ENCODE data around the gene GRM8. TPM values are rescaled to one million over a fixed set of nuclear protein-coding genes. Genes with fewer than 3 reads are reported as not detected.

The GRM8 gene
- total and polyA plus RNA-seq, 2 donors from 2014 or later = 3.2 TPM; not detected in 1

GRCh38 chr7:126657599-126658358 is 595.0 kb downstream of the GRM8 start:
- Histone ChIP-seq H3K27ac (ENCODE audit: low read depth in 2 of 2, low read length in 2 of 2) (no peak overlapping the region), H3K9ac (ENCODE audit: low read length in 3 of 3) (no peak overlapping the region), H3K4me3 (ENCODE audit: low read length in 3 of 3) (no peak overlapping the region), H3K27me3 (ENCODE audit: control insufficient read depth, insufficient read depth, low read length) (no peaks in the 10 kb centered on the region), H3K36me3 (ENCODE audit: control insufficient read depth in 2 of 3, insufficient read depth in 3 of 3, low read length in 3 of 3) (no peaks in the 10 kb centered on the region), H3K4me1 (ENCODE audit: control insufficient read depth in 2 of 3, insufficient read depth in 2 of 3, low read depth in 1 of 3, low read length in 3 of 3) (no peaks in the 10 kb centered on the region), H3K9me3 (ENCODE audit: control insufficient read depth in 2 of 3, insufficient read depth in 1 of 3, low read length in 3 of 3) (no peaks in the 10 kb centered on the region)
- intact Hi-C loops (cut with DNase I) = no loop called here
- DNase-seq = peak in 2 of 5 donors; percentile 5 to 6
- no peak for TF ChIP-seq CTCF (IDR thresholded peaks at IDR 0.05; ENCODE audit: borderline replicate concordance, extremely low read depth, insufficient read depth)
- no peak for FAIRE-seq

- H3K27ac ChIP-seq (ENCODE audit: low read depth in 2 of 2, low read length in 2 of 2) = no peak overlapping the region
- intact Hi-C loops (cut with DNase I) = no loop called here
- no peaks in the 10 kb centered on the region for H3K4me1 ChIP-seq (ENCODE audit: control insufficient read depth in 2 of 3, insufficient read depth in 2 of 3, low read depth in 1 of 3, low read length in 3 of 3)
- no peak overlapping the region for H3K9ac ChIP-seq (ENCODE audit: low read length in 3 of 3)
- no peaks in the 10 kb centered on the region for H3K27me3 ChIP-seq (ENCODE audit: control insufficient read depth, insufficient read depth, low read length)
- DNase-seq (no peak), FAIRE-seq (no peak)
- no peak for TF ChIP-seq CTCF (IDR thresholded peaks at IDR 0.05; ENCODE audit: borderline replicate concordance, extremely low read depth, insufficient read depth)
- no peaks in the 10 kb centered on the region for H3K36me3 ChIP-seq (ENCODE audit: control insufficient read depth in 2 of 3, insufficient read depth in 3 of 3, low read length in 3 of 3)
- no peak overlapping the region for H3K4me3 ChIP-seq (ENCODE audit: low read length in 3 of 3)
- H3K9me3 ChIP-seq (ENCODE audit: control insufficient read depth in 2 of 3, insufficient read depth in 1 of 3, low read length in 3 of 3) = no peaks in the 10 kb centered on the region
Observed at GRCh38 chr7:126657137-126657536, 595.6 kb downstream of the GRM8 start.

DNA sequence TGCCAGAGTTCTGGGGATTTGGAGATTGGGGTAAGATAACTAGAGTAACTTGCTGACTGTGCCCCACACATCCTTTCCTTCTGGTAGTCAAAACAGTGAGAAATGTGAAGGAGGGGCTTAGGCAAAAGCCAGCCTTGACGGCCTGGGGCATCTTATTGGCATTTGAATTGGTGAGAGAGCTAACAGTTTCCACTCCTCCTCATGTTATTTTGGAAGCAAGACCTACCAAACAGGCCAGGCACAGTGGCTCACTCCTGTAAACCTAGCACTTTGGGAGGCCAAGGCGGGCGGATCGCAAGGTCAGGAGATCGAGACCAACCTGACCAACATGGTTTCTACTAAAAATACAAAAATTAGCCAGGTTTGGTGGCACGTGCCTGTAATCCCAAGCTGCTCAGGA is 596.6 kb downstream of the GRM8 start:
- TF ChIP-seq CTCF (IDR thresholded peaks at IDR 0.05; ENCODE audit: borderline replicate concordance, extremely low read depth, insufficient read depth) = no peak
- Histone ChIP-seq H3K9ac (ENCODE audit: low read length in 3 of 3) (no peak overlapping the region), H3K9me3 (ENCODE audit: control insufficient read depth in 2 of 3, insufficient read depth in 1 of 3, low read length in 3 of 3) (no peaks in the 10 kb centered on the region), H3K4me1 (ENCODE audit: control insufficient read depth in 2 of 3, insufficient read depth in 2 of 3, low read depth in 1 of 3, low read length in 3 of 3) (no peaks in the 10 kb centered on the region), H3K4me3 (ENCODE audit: low read length in 3 of 3) (no peak overlapping the region), H3K27me3 (ENCODE audit: control insufficient read depth, insufficient read depth, low read length) (no peaks in the 10 kb centered on the region), H3K36me3 (ENCODE audit: control insufficient read depth in 2 of 3, insufficient read depth in 3 of 3, low read length in 3 of 3) (no peaks in the 10 kb centered on the region), H3K27ac (ENCODE audit: low read depth in 2 of 2, low read length in 2 of 2) (no peak overlapping the region)
- FAIRE-seq = no peak
- no peak for DNase-seq
- intact Hi-C loops (cut with DNase I) = no loop called here

All from kidney (tissue), 14 donors.